ENCODE results near the gene CILP.
"Not testable (repeated sequence)": the region's sequence is repeated elsewhere in the genome, so short reads cannot be mapped to it uniquely, and the experiment has no call there.

DNA sequence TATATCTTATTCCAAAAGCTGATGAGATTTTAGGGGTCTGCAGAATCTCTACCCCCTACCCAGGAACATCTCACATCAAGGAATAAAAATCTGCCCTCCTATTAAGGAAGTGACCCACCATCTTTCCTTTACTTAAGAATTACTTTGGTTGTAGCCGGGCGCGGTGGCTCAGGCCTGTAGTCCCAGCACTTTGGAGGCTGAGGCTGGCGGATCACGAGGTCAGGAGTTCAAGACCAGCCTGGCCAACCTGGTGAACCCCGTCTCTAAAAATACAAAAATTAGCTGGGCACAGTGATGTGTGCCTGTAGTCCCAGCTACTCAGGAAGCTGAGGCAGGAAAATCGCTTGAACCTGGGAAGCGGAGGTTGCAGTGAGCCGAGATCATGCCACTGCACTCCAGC is 22.8 kb downstream of the CILP start:
- TF ChIP-seq, protein P1, sequence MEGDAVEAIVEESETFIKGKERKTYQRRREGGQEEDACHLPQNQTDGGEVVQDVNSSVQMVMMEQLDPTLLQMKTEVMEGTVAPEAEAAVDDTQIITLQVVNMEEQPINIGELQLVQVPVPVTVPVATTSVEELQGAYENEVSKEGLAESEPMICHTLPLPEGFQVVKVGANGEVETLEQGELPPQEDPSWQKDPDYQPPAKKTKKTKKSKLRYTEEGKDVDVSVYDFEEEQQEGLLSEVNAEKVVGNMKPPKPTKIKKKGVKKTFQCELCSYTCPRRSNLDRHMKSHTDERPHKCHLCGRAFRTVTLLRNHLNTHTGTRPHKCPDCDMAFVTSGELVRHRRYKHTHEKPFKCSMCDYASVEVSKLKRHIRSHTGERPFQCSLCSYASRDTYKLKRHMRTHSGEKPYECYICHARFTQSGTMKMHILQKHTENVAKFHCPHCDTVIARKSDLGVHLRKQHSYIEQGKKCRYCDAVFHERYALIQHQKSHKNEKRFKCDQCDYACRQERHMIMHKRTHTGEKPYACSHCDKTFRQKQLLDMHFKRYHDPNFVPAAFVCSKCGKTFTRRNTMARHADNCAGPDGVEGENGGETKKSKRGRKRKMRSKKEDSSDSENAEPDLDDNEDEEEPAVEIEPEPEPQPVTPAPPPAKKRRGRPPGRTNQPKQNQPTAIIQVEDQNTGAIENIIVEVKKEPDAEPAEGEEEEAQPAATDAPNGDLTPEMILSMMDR (IDR thresholded peaks at IDR 0.05) = not testable (repeated sequence)
- TF ChIP-seq POLR2A (IDR thresholded peaks at IDR 0.05) = not testable (repeated sequence)

Data from esophagus squamous epithelium (tissue), 4 donors.